Heart left ventricle (tissue), 16 donors: ENCODE results near the gene GNB1L. TPM values are rescaled to one million over a fixed set of nuclear protein-coding genes. Genes with fewer than 3 reads are reported as not detected.

ENCODE experiments used
- ATAC-seq, 4 donors: fragments of 200-7000 bp; cut with Tn5 transposase; one replicate each; pipeline ENCODE4 v1.9.1; 2020 to 2022; ENCODE audit warnings: moderate library complexity in 4 of 4, mild to moderate bottlenecking in 3 of 4, moderate number of reproducible peaks in 1 of 4
- DNase-seq, 5 donors: peaks; one replicate each; pipeline ENCODE4 v3.0.0-alpha.2; 2020
- H3K27ac ChIP-seq, 12 donors: fragments of 200-600 bp; sonication (generic) in 4 of 12; one replicate each; pipeline versions ENCODE4 v1.5.0 to v1.8.0; 2016 to 2022; ENCODE audit warnings: mild to moderate bottlenecking in 2 of 12
- H3K27me3 ChIP-seq, 9 donors: fragments of 200-600 bp; sonication (generic) in 2 of 9; one replicate each; pipeline versions ENCODE4 v1.5.1 to v1.8.0; 2016 to 2022; ENCODE audit warnings: mild to moderate bottlenecking in 3 of 9
- H3K36me3 ChIP-seq, 9 donors: fragments of 200-600 bp; sonication (generic) in 2 of 9; one replicate each; pipeline versions ENCODE4 v1.5.0 to v1.8.0; 2018 to 2022; ENCODE audit warnings: mild to moderate bottlenecking in 2 of 9
- H3K4me1 ChIP-seq, 12 donors: fragments of 200-600 bp; sonication (generic) in 4 of 12; one replicate each; pipeline versions ENCODE4 v1.5.0 to v1.8.0; 2016 to 2022; ENCODE audit warnings: mild to moderate bottlenecking in 3 of 12
- H3K4me3 ChIP-seq, 12 donors: fragments of 200-600 bp; sonication (generic) in 4 of 12; one replicate each; pipeline versions ENCODE4 v1.5.0 to v1.8.0; 2017 to 2022; ENCODE audit warnings: mild to moderate bottlenecking in 9 of 12, moderate library complexity in 4 of 12
- H3K9me3 ChIP-seq, 12 donors: fragments of 200-600 bp; sonication (generic) in 4 of 12; one replicate each; pipeline versions ENCODE4 v1.5.0 to v1.8.0; 2016 to 2022; ENCODE audit warnings: mild to moderate bottlenecking in 1 of 12
- POLR2A ChIP-seq, 2 donors: fragments of 450-650 bp; IDR thresholded peaks; one replicate each; pipeline ENCODE4 v1.6.1; 2017; ENCODE audit warnings: antibody characterized with exemption in 2 of 2, mild to moderate bottlenecking in 2 of 2, moderate library complexity in 2 of 2
- WGBS, 4 donors: extraction: QIAGEN DNeasy Blood & Tissue Kit in 2 of 4; methylation state at CpG; one replicate each; pipeline versions ENCODE4 v1.1.5 to v1.1.7; 2013 to 2018; 5-methylcytosine and 5-hydroxymethylcytosine counted together
- intact Hi-C, 10 donors: fragments of 100-400 bp; cut with DNase I; formaldehyde crosslinking; loops; one replicate each; pipeline versions ENCODE4 v1.11.1 to v1.14.2; 2022
- polyA plus RNA-seq, 2 donors: library from polyadenylated mRNA; stranded (reverse); fragments of 200-250 nt; gene quantifications; one replicate each; pipeline ENCODE4 v1.2.3, GENCODE V29; 2013
- total RNA-seq, 9 donors: library from RNA; depleted of rRNA in 2 of 9; stranded (reverse); fragments of >200 nt in 2 of 9; fragmentation: NEBNext Ultra II Directional in 3 of 9; extraction: Animal tissue kit (Norgen Biotek cat#: 25700) in 3 of 9; gene quantifications; one replicate each; pipeline versions ENCODE4 v1.1.0 to v1.2.4, GENCODE V29; 2016 to 2023
- TF ChIP-seq, protein P1 (sequence below), 12 donors: fragments of 200-600 bp; sonication (generic) in 4 of 12; IDR thresholded peaks; one replicate each; pipeline versions ENCODE4 v1.5.0 to v1.8.0; 2018 to 2022; ENCODE audit warnings: antibody characterized with exemption in 12 of 12, mild to moderate bottlenecking in 5 of 12
- donor health status: ischemic (EF 13 %, LVEDD 7.1; RV severe dilation, severe dysfunction).
- donor health status: healthy with polysubstance abuse.
- donor health status: DM: no; HTN: yes; CAD: no.
- donor health status: DM: no; HTN: no; CAD: no.
- donor health status: ischemic (EF 25% LVEDD 6.9; RV normal size, moderate dysfunction).
- donor health status: ischemic (EF 25% LVEDD 5.7; RV mildly dilated, moderate dysfunction).
- donor health status: healthy.
- donor health status: DM: yes; HTN: yes; CAD: no.
- donor health status: ischemic (EF 35%, LVEDD 5.7; RV mildly dilated, moderate dysfunction).
- donor health status: nonischemic (EF 11% LVEDD 7.7; RV severe dilation, severe dysfunction).
- donor health status: DM: yes; HTN: yes; CAD: no.
- donor health status: PGD.
- donor health status: ischemic (EF 29% LVEDD 5.4; RV normal size, mild dysfunction).
- donor health status: nonischemic (EF 23%, LVEDD 6.1; RV moderate dilation, normal function).

GNB1L gene
- total and polyA plus RNA-seq, 11 donors = 1.6 to 9.2 (median 2.4) TPM

DNA sequence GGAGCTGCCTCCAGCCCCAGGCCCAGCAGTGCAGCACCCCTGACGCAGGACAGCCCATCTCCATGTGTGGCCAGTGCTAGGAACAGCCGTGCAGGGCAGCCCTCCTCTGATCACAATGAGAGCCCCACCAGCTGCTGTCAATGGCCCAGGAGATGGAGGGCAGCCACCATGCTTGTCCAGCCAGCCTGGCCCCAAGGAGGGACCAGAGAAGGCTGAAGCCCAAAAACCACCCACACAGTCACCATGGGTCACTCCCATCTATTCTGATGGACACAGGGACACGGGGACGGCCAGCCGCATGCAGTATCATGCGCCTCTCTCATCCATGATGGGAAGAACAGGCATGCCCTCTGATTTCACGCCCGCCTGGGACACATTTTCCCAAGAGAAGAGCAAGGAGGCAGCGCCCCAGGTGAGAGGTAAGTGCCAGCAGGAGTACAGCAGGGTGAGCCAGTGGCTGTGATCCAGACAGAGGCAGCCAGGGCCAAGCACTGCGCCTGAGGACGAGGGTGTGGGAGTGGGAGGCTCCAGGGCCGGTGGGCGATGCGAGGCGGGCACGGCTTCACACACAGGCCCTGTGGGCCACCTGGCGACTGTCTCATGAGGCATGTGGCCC is 33.6 kb upstream of the GNB1L start:
- TF ChIP-seq, protein P1, sequence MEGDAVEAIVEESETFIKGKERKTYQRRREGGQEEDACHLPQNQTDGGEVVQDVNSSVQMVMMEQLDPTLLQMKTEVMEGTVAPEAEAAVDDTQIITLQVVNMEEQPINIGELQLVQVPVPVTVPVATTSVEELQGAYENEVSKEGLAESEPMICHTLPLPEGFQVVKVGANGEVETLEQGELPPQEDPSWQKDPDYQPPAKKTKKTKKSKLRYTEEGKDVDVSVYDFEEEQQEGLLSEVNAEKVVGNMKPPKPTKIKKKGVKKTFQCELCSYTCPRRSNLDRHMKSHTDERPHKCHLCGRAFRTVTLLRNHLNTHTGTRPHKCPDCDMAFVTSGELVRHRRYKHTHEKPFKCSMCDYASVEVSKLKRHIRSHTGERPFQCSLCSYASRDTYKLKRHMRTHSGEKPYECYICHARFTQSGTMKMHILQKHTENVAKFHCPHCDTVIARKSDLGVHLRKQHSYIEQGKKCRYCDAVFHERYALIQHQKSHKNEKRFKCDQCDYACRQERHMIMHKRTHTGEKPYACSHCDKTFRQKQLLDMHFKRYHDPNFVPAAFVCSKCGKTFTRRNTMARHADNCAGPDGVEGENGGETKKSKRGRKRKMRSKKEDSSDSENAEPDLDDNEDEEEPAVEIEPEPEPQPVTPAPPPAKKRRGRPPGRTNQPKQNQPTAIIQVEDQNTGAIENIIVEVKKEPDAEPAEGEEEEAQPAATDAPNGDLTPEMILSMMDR (IDR thresholded peaks at IDR 0.05) = no peak
- TF ChIP-seq POLR2A (IDR thresholded peaks at IDR 0.05) = no peak
- H3K27me3 ChIP-seq = no peaks in the 10 kb centered on the region
- H3K36me3 ChIP-seq = peaks cover 0 to 16% (median 0%) of the 10 kb centered on the region in 9 donors
- H3K4me3 ChIP-seq = no peak overlapping the region
- no peaks in the 10 kb centered on the region for H3K9me3 ChIP-seq
- no peak overlapping the region for H3K27ac ChIP-seq
- peaks cover 0 to 47% (median 10%) of the 10 kb centered on the region in 12 donors for H3K4me1 ChIP-seq
- no peak for ATAC-seq
- peak in 3 of 5 donors; percentile 9 to 54 (median 9) for DNase-seq
- 90 to 96% (median 94%) methylated on average over 13 to 17 of the region's 17 CpGs for WGBS, 4 donors
- intact Hi-C loops = no loop called here

GRCh38 chr22:19887256-19887985 is 32.7 kb upstream of the GNB1L start:
- 83 to 91% (median 89%) methylated on average over 10 to 16 of the region's 16 CpGs for WGBS, 4 donors

DNA sequence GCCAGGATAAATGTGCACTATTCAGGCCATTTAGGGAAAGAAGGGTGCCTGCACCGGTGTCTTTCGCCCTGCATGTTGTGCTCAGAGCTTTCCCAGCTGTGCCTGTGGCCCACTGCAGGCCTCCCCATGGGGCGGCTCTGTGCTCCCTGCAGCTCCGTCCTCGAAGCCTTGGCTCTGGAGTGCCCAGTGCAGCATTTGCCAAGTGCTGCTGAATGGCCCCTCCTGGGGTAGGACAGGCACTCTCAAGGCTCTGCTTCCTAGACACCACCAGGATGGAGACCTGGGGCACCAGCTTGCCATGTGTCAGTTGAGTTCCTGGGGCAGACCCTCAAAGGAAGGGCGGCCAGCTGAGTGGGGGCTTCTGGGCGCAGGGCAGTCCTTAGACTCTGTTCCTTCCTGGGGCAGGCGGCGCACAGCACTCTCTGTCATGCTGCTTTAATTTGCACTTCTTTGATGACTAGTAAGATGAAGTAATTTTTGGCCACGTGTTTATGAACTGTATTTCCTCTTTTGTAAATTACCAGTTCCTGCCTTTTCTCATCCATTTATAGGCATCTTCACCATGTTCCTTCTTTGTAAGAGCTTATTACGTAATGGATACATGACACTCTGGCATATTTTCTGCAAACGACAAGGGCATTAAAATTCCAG is 32.1 kb upstream of the GNB1L start:
- ATAC-seq (peak in 3 of 4 donors; percentile 25 to 58 (median 53)), DNase-seq (peak in 3 of 5 donors; percentile 35 to 74 (median 46))
- H3K9me3 ChIP-seq = no peaks in the 10 kb centered on the region
- H3K4me1 ChIP-seq = peaks cover 0 to 36% (median 6%) of the 10 kb centered on the region in 12 donors
- 69 to 80% (median 74%) methylated on average over 7 to 12 of the region's 12 CpGs for WGBS, 4 donors
- H3K36me3 ChIP-seq = peaks cover 0 to 12% (median under 1%) of the 10 kb centered on the region in 9 donors
- TF ChIP-seq, protein P1 (IDR thresholded peaks at IDR 0.05) = no peak
- TF ChIP-seq POLR2A (IDR thresholded peaks at IDR 0.05) = no peak
- no peak overlapping the region for H3K4me3 ChIP-seq
- peak overlapping the region in 1 of 12 donors; percentile 83 for H3K27ac ChIP-seq
- no peaks in the 10 kb centered on the region for H3K27me3 ChIP-seq
- intact Hi-C loops = no loop called here

More at GRCh38 chr22:19887256-19887985, 32.7 kb upstream of the GNB1L start:
- ATAC-seq (no peak), DNase-seq (peak in 3 of 5 donors; percentile 18 to 51 (median 22))
- peak overlapping the region in 1 of 12 donors; percentile 83 for H3K27ac ChIP-seq
- no peaks in the 10 kb centered on the region for H3K9me3 ChIP-seq
- no peak for TF ChIP-seq POLR2A (IDR thresholded peaks at IDR 0.05)
- TF ChIP-seq, protein P1 (IDR thresholded peaks at IDR 0.05) = no peak
- H3K36me3 ChIP-seq = peaks cover 0 to 16% (median 0%) of the 10 kb centered on the region in 9 donors
- intact Hi-C loops = no loop called here
- no peaks in the 10 kb centered on the region for H3K27me3 ChIP-seq
- H3K4me1 ChIP-seq = peaks cover 0 to 38% (median 9%) of the 10 kb centered on the region in 12 donors
- H3K4me3 ChIP-seq = no peak overlapping the region
